Measurements from ENCODE around the gene ITFG1.

Gene ITFG1

GRCh38 chr16:47127541-47127940, 333.3 kb downstream of the ITFG1 start:
- in situ Hi-C loops (cut with MboI; ENCODE audit: low sequenced_read_pairs) = no loop called here

GRCh38 chr16:47125757-47126156, 335.1 kb downstream of the ITFG1 start:
- in situ Hi-C loops (cut with MboI; ENCODE audit: low sequenced_read_pairs) = no loop called here

GRCh38 chr16:47113130-47113529, 347.7 kb downstream of the ITFG1 start:
- in situ Hi-C loops (cut with MboI; ENCODE audit: low sequenced_read_pairs) = no loop called here

GRCh38 chr16:47110939-47111338, 349.9 kb downstream of the ITFG1 start:
- in situ Hi-C loops (cut with MboI; ENCODE audit: low sequenced_read_pairs) = no loop called here

- in situ Hi-C loops (cut with MboI; ENCODE audit: low sequenced_read_pairs) = no loop called here
These were observed 351.5 kb downstream of the ITFG1 start for GRCh38 chr16:47109361-47109760.
